Spleen (tissue), 11 donors: ENCODE results near the gene DPPA5. TPM values are rescaled to one million over a fixed set of nuclear protein-coding genes. Genes with fewer than 3 reads are reported as not detected.

Source experiments
- DNase-seq: peaks from one replicate; pipeline ENCODE4 v3.0.0-alpha.2; 2020
- H3K27ac ChIP-seq, 8 donors: fragments of 200-600 bp; sonication (generic) in 7 of 8; 1 replicate in 4 of 8; 2 replicates in 4 of 8; pipeline versions ENCODE4 v1.5.0 to v1.8.0; 2016 to 2021; ENCODE audit warnings: inconsistent platforms in 4 of 8, mild to moderate bottlenecking in 4 of 8, moderate library complexity in 1 of 8
- H3K27me3 ChIP-seq, 7 donors: fragments of 200-600 bp; sonication (generic) in 6 of 7; replicated peaks in 1 of 7; 1 replicate in 4 of 7; 2 replicates in 3 of 7; pipeline versions ENCODE4 v1.5.0 to v1.8.0; 2016 to 2021; ENCODE audit warnings: inconsistent platforms in 3 of 7, mild to moderate bottlenecking in 1 of 7
- H3K36me3 ChIP-seq, 6 donors: fragments of 200-600 bp; sonication (generic) in 5 of 6; 1 replicate in 4 of 6; 2 replicates in 2 of 6; pipeline versions ENCODE4 v1.5.0 to v1.8.0; 2016 to 2021; ENCODE audit warnings: inconsistent platforms in 2 of 6
- H3K4me1 ChIP-seq, 6 donors: fragments of 200-600 bp; sonication (generic) in 5 of 6; 1 replicate in 3 of 6; 2 replicates in 3 of 6; pipeline versions ENCODE4 v1.5.0 to v1.8.0; 2016 to 2021; ENCODE audit warnings: inconsistent platforms in 3 of 6
- H3K4me3 ChIP-seq, 8 donors: fragments of 200-600 bp; sonication (generic) in 7 of 8; 1 replicate in 4 of 8; 2 replicates in 4 of 8; pipeline versions ENCODE4 v1.5.0 to v1.8.0; 2016 to 2021; ENCODE audit warnings: inconsistent platforms in 4 of 8, mild to moderate bottlenecking in 4 of 8, moderate library complexity in 2 of 8
- H3K9me3 ChIP-seq, 8 donors: fragments of 200-600 bp; sonication (generic) in 7 of 8; 1 replicate in 4 of 8; 2 replicates in 4 of 8; pipeline versions ENCODE4 v1.5.0 to v1.8.0; 2016 to 2021; ENCODE audit warnings: inconsistent platforms in 4 of 8
- POLR2A ChIP-seq, 3 donors: fragments of 450-650 bp; IDR thresholded peaks; one replicate each; pipeline ENCODE4 v1.5.1; 2017; ENCODE audit warnings: antibody characterized with exemption in 3 of 3, mild to moderate bottlenecking in 1 of 3
- POLR2AphosphoS5 ChIP-seq, 3 donors: sonication (generic); formaldehyde crosslinking; IDR thresholded peaks; one replicate each; pipeline ENCODE4 v1.5.1; 2017; ENCODE audit warnings: antibody characterized with exemption in 3 of 3
- WGBS, 5 donors: extraction: QIAGEN DNeasy Blood & Tissue Kit in 3 of 5; methylation state at CpG; one replicate each; pipeline versions ENCODE4 v1.1.5 to v1.1.7; 2013 to 2018; 5-methylcytosine and 5-hydroxymethylcytosine counted together
- intact Hi-C: fragments of 100-400 bp; cut with DNase I; formaldehyde crosslinking; loops from one replicate; pipeline ENCODE4 v1.15.0; 2023; ENCODE audit warnings: low total_unique reads
- polyA plus RNA-seq, 3 donors: library from polyadenylated mRNA; stranded (reverse); fragments of 200-250 nt; gene quantifications; one replicate each; pipeline ENCODE4 v1.2.1, GENCODE V29; 2013
- total RNA-seq, 7 donors: library from RNA; depleted of rRNA in 3 of 7; stranded (reverse); fragments of >200 nt in 3 of 7; fragmentation: NEBNext Ultra II Directional in 4 of 7; extraction: Animal tissue kit (Norgen Biotek cat#: 25700) in 4 of 7; gene quantifications; one replicate each; pipeline versions ENCODE4 v1.1.0 to v1.2.1, GENCODE V29; 2016 to 2021
- TF ChIP-seq, protein P1 (sequence below), 11 experiments: fragments of 200-600 bp in 7 of 11; fragments of 450-650 bp in 4 of 11; sonication (generic) in 4 of 11; IDR thresholded peaks in 8 of 11; conservative IDR thresholded peaks in 3 of 11; 1 replicate in 7 of 11; 2 replicates in 4 of 11; pipeline versions ENCODE4 v1.4.0 to v1.8.0; 2016 to 2021; ENCODE audit warnings: antibody characterized with exemption in 11 of 11, inconsistent platforms in 4 of 11, mild to moderate bottlenecking in 1 of 11
- donor health status: healthy with polysubstance abuse.
- donor health status: DM: no; HTN: no; CAD: no; lungs with moderate emphysema.
- donor health status: DM: no; HTN: no; CAD: no.
- donor health status: Bipolar disorder and iron deficiency.
- donor health status: healthy.
- donor health status: DM: no; HTN: no; CAD: no.
- donor health status: DM: yes; HTN: yes; CAD: no.

DPPA5 gene
- total and polyA plus RNA-seq, 10 donors, result not detected

DNA sequence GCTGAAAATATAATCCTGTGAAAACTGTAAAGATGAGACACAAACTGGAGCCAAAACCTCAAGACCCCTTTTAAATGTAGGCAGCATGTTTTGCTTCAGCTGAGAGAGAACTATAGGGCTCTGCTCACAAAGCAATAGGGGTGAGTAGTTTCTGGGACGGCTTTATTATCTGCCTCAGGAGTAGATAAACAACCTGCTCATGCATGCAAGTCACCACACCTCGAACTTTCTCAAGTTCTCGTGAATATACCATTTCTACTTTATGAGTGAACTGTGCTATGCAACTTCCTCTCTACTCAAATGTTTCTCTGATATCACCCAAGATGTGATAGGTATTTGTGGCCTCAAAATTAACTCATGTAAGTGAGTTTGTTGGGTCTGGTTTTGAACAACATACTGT lies 23.1 kb upstream of the DPPA5 start:
- WGBS, 5 donors, result 56 to 70% (median 64%) methylated on average over 3 of the region's 3 CpGs
- TF ChIP-seq POLR2A (IDR thresholded peaks at IDR 0.05) (no peak), POLR2AphosphoS5 (IDR thresholded peaks at IDR 0.05) (no peak)
- TF ChIP-seq, protein P1, sequence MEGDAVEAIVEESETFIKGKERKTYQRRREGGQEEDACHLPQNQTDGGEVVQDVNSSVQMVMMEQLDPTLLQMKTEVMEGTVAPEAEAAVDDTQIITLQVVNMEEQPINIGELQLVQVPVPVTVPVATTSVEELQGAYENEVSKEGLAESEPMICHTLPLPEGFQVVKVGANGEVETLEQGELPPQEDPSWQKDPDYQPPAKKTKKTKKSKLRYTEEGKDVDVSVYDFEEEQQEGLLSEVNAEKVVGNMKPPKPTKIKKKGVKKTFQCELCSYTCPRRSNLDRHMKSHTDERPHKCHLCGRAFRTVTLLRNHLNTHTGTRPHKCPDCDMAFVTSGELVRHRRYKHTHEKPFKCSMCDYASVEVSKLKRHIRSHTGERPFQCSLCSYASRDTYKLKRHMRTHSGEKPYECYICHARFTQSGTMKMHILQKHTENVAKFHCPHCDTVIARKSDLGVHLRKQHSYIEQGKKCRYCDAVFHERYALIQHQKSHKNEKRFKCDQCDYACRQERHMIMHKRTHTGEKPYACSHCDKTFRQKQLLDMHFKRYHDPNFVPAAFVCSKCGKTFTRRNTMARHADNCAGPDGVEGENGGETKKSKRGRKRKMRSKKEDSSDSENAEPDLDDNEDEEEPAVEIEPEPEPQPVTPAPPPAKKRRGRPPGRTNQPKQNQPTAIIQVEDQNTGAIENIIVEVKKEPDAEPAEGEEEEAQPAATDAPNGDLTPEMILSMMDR (IDR thresholded peaks at IDR 0.05 in 8 of 11, conservative IDR thresholded peaks at IDR 0.05 in 3 of 11), result no peak
- H3K9me3 ChIP-seq, result peaks cover 0 to 11% (median 5%) of the 10 kb centered on the region in 8 donors
- no peaks in the 10 kb centered on the region for H3K36me3 ChIP-seq
- H3K4me1 ChIP-seq, result no peaks in the 10 kb centered on the region
- no peaks in the 10 kb centered on the region for H3K27me3 ChIP-seq
- H3K27ac ChIP-seq, result no peak overlapping the region
- intact Hi-C loops, result no loop called here
- no peak overlapping the region for H3K4me3 ChIP-seq
- no peak for DNase-seq

DNA sequence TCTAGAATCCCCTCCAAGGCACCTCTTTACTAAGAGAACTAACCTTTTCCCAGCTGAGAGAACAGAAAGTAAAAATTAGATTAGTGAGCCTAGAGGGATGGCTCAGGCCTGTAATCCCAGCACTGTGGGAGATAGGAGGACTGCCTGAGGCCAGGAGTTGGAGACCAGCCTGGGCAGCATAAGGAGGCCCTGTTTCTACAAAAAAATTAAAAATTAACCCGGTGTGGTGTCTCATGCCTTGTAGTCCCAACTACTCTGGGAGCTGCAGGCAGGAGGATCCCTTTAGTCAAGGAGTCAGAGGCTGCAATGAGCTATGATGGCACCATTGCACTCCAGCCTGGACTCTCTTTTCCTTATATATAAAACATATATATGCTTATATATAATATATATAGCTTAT lies 21.1 kb upstream of the DPPA5 start:
- peaks cover 0 to 27% (median 21%) of the 10 kb centered on the region in 8 donors for H3K9me3 ChIP-seq
- H3K36me3 ChIP-seq, result no peaks in the 10 kb centered on the region
- H3K4me3 ChIP-seq, result no peak overlapping the region
- TF ChIP-seq, protein P1 (IDR thresholded peaks at IDR 0.05 in 8 of 11, conservative IDR thresholded peaks at IDR 0.05 in 3 of 11), result no peak
- TF ChIP-seq POLR2AphosphoS5 (IDR thresholded peaks at IDR 0.05), result no peak
- TF ChIP-seq POLR2A (IDR thresholded peaks at IDR 0.05), result no peak
- no peaks in the 10 kb centered on the region for H3K4me1 ChIP-seq
- H3K27me3 ChIP-seq, result no peaks in the 10 kb centered on the region
- 81 to 100% (median 89%) methylated on average over 1 of the region's 1 CpG for WGBS, 5 donors
- H3K27ac ChIP-seq, result no peak overlapping the region
- DNase-seq, result no peak
- intact Hi-C loops, result no loop called here

DNA sequence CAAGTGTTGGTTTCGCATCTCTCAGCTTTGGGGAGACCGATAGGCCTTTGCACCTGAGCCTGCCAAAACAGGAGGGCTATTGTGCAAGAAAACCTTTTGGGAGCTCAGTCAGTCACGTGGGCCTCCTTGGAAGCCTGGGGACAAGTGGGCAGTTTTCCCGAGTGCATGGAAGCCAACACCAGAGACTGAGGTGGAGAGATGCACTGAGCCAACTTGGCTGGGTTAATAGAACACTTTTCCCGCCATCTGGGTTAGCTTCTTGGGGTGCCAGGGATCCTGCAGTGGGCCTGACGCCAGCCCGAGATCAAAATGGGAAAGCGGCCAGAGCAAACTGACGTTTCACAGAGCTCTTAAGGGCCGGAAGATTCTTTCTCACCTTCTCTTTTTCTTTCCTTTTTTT lies 18.4 kb upstream of the DPPA5 start:
- intact Hi-C loops, result no loop called here
- Histone ChIP-seq H3K4me1 (no peaks in the 10 kb centered on the region), H3K27me3 (no peaks in the 10 kb centered on the region), H3K36me3 (no peaks in the 10 kb centered on the region), H3K27ac (no peak overlapping the region), H3K4me3 (no peak overlapping the region), H3K9me3 (peaks cover 0 to 33% (median 22%) of the 10 kb centered on the region in 8 donors)
- 89 to 92% (median 91%) methylated on average over 9 to 10 of the region's 10 CpGs for WGBS, 5 donors
- TF ChIP-seq POLR2A (IDR thresholded peaks at IDR 0.05) (no peak), POLR2AphosphoS5 (IDR thresholded peaks at IDR 0.05) (no peak)
- DNase-seq, result no peak

DNA sequence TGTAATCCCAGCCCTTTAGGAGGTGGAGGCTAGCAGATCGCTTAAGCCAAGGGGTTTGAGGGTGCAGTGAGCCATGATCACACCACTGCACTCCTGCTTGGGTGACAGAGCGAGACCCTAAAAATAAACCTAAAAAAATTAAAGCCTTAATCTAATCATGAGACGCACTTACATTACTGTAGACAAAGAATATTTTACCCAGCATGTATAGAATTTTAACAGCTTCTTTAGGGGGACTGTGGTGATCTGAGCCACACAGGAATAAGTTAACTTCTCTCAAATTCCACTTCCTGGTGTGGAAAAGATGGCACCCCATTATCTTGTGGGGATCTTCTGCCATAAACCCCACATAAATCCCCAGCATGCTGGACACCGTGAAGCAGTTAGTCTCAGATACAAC lies 17.9 kb upstream of the DPPA5 start:
- 94 to 100% (median 98%) methylated on average over 4 of the region's 4 CpGs for WGBS, 5 donors

More for the DNA sequence above, 17.9 kb upstream of the DPPA5 start:
- Histone ChIP-seq H3K4me3 (no peak overlapping the region), H3K36me3 (no peaks in the 10 kb centered on the region), H3K9me3 (peaks cover 0 to 33% (median 22%) of the 10 kb centered on the region in 8 donors), H3K4me1 (no peaks in the 10 kb centered on the region), H3K27ac (no peak overlapping the region), H3K27me3 (no peaks in the 10 kb centered on the region)
- no peak for DNase-seq
- TF ChIP-seq, protein P1 (IDR thresholded peaks at IDR 0.05 in 8 of 11, conservative IDR thresholded peaks at IDR 0.05 in 3 of 11), result no peak
- no peak for TF ChIP-seq POLR2AphosphoS5 (IDR thresholded peaks at IDR 0.05)
- TF ChIP-seq POLR2A (IDR thresholded peaks at IDR 0.05), result no peak
- intact Hi-C loops, result no loop called here
